Esophagus squamous epithelium (tissue), 4 donors: ENCODE data around the gene CRYM.

Experiments used
- CTCF ChIP-seq, 6 experiments: fragments of 450-650 bp in 4 of 6; fragments of 200-600 bp in 2 of 6; sonication (generic) in 2 of 6; IDR thresholded peaks; one replicate each; pipeline ENCODE4 v1.5.1; 2016 to 2019; ENCODE audit warnings: antibody characterized with exemption in 6 of 6, mild to moderate bottlenecking in 4 of 6, moderate library complexity in 4 of 6
- POLR2A ChIP-seq, 4 donors: fragments of 450-650 bp; IDR thresholded peaks; one replicate each; pipeline ENCODE4 v1.6.1; 2017; ENCODE audit warnings: antibody characterized with exemption in 4 of 4, mild to moderate bottlenecking in 4 of 4, moderate library complexity in 3 of 4

DNA sequence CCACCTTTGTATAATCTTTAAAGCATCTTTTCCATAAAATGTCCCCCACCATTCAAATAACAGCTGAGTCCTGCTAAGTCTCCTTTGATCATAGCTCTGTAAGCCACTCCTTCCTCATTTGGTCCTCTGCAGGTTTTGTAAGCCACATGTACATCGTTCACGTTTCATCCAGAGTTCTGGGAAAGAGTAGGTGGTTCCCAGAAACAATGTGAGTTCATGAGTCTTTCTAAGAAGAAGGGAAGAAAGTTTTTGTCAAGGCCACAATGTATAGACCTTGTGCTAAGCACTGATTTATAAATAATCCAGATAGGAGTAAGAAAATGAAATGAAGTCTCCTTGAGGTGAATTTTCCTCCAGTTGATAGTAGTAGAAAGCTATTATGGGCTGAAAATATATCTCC, 53.3 kb downstream of the CRYM start:
- TF ChIP-seq CTCF (IDR thresholded peaks at IDR 0.05) (no peak), POLR2A (IDR thresholded peaks at IDR 0.05) (no peak)
